Neural cell (in vitro differentiated cells): ENCODE measurements around the gene EMC10.

Experiments
- EP300 ChIP-seq: fragments of 450-650 bp; conservative IDR thresholded peaks from 2 replicates; pipeline ENCODE4 v1.6.1; 2014; ENCODE audit warnings: antibody characterized with exemption, mild to moderate bottlenecking, moderate library complexity; ENCODE audit not compliant: poor library complexity, severe bottlenecking
- POLR2AphosphoS5 ChIP-seq: IDR thresholded peaks from 2 replicates; pipeline ENCODE4 v1.6.1; 2012
- REST ChIP-seq: IDR thresholded peaks from 2 replicates; pipeline ENCODE4 v1.6.1; 2012; ENCODE audit warnings: borderline replicate concordance
- SMC3 ChIP-seq: fragments of 450-650 bp; conservative IDR thresholded peaks from 2 replicates; pipeline ENCODE4 v1.6.1; 2014; ENCODE audit warnings: antibody characterized with exemption, mild to moderate bottlenecking, moderate library complexity; ENCODE audit not compliant: poor library complexity
- TAF1 ChIP-seq: IDR thresholded peaks from 2 replicates; pipeline ENCODE4 v1.6.1; 2012; ENCODE audit warnings: low read depth
- TF ChIP-seq, protein P1 (sequence below): fragments of 450-650 bp; IDR thresholded peaks from 2 replicates; pipeline ENCODE4 v1.5.1; 2014; ENCODE audit warnings: antibody characterized with exemption, mild to moderate bottlenecking, moderate library complexity; ENCODE audit not compliant: poor library complexity, severe bottlenecking

- TF ChIP-seq SMC3: no peak
- TF ChIP-seq, protein P1, sequence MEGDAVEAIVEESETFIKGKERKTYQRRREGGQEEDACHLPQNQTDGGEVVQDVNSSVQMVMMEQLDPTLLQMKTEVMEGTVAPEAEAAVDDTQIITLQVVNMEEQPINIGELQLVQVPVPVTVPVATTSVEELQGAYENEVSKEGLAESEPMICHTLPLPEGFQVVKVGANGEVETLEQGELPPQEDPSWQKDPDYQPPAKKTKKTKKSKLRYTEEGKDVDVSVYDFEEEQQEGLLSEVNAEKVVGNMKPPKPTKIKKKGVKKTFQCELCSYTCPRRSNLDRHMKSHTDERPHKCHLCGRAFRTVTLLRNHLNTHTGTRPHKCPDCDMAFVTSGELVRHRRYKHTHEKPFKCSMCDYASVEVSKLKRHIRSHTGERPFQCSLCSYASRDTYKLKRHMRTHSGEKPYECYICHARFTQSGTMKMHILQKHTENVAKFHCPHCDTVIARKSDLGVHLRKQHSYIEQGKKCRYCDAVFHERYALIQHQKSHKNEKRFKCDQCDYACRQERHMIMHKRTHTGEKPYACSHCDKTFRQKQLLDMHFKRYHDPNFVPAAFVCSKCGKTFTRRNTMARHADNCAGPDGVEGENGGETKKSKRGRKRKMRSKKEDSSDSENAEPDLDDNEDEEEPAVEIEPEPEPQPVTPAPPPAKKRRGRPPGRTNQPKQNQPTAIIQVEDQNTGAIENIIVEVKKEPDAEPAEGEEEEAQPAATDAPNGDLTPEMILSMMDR: no peak
- no peak for TF ChIP-seq TAF1
- no peak for TF ChIP-seq EP300
- no peak for TF ChIP-seq REST
- TF ChIP-seq POLR2AphosphoS5: no peak
Measured at GRCh38 chr19:50428772-50429463, 47.4 kb upstream of the EMC10 start.
